KG1 (cell line): ENCODE measurements around the gene SV2A.
"Not testable (repeated sequence)": the region's sequence is repeated elsewhere in the genome, so short reads cannot be mapped to it uniquely, and the experiment has no call there.

ENCODE experiments used
- DNase-seq: peaks from one replicate; lab custom pipeline; 2025; lab: John Stamatoyannopoulos, UW

The SV2A gene

DNA sequence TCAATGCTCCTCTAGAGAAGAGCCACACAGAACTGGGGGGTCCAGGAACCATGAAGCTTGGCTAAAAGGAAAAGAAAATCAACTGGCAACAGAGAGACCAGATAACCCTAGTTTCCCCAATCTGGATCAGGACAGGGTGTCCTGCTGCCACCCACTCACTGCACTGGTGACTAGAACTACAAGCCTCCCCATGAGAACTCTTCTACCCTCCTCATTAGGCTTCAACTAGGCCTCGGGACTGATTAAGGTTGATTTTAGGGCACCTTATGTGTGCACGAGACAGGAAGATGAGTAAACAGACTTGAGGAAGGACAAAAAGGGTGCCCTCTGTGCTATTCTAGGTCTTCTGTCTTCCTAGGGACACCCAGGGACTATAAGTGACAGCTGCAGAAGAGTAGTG, 12.2 kb upstream of the SV2A start:
- no peak for DNase-seq

DNA sequence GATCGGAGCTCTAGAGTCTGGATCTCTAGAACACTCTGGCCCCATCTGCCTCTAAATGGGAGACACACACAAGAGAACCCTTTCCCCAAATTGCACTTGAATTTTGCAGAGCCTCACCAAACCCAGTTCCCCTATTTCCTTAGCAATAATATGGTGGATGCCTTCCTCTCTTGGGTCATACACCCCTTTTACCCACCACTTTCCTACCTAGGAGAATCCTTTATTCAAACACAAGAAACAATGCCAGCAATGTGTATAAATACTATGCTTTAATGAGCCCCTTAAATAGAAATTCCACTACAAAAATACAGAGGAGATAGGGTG, 10.7 kb upstream of the SV2A start:
- DNase-seq: no peak

DNA sequence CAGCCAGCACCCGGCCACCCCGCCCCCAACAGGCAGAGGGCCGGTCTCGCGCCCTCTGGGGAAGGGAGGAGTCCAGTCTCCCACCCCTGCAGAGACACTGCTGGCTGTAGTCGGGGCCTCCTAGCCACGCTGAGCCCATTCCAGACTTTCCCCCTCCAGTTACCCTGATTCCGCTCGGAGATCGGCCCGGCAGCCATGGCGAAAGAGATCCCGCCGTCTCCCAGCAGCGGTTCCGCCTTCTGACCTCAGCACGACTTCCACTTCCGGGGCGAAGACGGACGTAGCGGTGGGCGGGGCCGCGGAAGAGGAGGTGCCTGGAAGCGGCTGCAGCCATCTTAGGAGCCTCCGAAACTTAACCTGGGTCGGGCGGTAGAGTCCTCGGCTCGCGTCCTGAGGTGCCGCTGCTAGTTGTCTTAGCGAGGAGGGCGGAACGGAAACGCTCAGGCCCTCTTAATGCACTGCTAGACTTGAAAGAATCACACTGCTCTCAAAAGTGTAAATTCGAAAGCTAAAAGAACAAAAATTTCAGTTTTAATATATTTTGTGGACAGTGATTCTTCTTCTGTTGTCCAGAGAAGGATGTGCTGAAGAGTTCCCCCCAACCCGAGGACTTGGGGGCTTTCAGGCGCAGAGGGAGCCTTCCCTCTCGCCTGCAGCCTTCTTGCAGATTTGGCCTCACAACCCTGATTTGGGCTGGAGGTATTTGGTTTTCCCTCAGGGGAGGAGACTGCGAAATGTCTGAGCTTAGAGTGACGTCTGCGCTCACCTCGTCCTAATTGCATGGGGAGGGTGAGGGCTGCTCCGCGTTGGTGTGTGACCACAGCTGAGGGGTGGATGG, 10.1 kb upstream of the SV2A start, which contains the start of gene SF3B4:
SF3B4 (minus strand) TSS at position 241 of the 838 bp plus-strand sequence; CDS start at position 197, 44 bp downstream.
- DNase-seq: peak; percentile 80

DNA sequence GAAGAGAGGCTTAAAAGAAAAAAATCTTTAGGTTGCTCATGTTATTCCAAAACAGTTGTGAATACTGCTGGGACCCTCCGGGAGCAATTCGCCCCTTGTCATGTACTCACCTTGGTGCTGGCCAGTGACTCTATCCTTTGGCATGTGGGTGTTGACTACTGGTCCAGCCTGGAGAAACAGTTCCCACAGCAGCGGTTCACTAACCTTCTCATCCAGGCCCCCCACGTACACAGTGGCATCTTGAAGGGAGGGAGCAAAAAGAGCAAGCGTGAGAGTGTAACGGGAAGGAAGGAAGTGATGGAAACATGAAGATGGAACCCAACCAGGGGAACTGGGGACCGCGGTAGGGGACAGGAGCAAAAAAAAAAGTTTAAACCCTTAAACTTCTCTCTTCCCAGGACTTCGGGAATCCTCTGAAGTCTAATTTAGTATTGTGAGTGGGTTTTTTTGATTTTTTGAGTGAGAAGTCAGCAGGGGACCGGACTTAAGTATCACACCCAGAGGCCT, 9.5 kb upstream of the SV2A start:
- DNase-seq: no peak

DNA sequence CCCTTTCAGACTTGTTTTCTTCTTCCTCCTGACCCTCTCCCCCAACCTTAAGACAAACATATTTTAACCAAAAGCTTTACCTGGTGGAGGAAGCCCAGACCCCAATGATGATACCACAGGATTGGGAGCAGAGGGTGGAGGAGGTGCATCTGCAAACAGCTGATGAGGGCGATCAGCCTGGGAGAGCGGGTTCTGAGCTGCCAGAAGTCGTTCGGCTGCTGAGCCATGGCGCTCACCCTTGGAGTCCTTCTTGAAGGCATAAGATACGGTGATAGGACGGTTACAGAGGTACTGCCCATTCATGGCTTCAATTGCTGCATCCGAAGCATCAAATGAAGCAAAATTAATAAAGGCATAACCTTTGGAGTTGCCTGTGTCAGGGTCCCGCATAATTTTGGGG, 8.7 kb upstream of the SV2A start:
- DNase-seq: no peak

DNA sequence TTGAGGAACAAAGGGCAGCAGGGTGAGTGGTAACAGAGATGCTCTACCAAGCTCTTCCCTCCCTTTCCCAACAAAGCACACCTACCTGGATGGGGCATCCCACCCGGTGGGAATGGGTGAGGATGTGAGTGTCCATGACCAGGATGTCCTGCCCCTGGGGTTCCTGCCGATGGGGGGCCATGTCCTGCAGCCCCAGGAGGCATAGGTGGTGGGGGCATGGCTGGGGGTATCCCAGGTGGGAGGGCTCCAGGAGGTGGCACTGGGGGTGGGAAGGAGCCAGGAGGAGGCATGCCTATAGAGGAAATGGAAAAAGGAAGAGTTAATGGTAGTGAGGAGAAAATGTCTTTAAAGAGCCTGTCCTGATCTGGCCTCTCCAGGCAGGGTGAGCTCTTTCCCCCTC, 8.1 kb upstream of the SV2A start:
- no peak for DNase-seq

DNA sequence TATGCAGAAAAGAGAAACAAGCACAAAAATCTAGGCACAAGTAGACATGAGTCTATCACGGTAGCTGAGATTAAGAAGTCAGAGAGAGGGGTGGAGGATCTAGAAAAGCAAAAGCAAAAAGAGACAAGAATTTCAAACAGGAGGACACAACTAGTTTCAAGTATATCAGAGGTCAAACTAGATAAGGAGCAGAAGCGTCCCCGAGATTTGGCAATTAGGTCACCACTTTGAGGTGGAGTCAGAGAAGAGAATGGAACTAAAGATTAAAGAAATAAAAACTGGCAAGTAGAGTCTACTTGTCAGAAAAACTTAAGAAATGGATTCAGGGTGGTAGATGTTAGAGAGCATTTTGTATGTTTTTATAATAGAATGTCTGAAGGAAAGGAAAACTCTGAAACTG, 7.7 kb upstream of the SV2A start:
- DNase-seq: no peak

DNA sequence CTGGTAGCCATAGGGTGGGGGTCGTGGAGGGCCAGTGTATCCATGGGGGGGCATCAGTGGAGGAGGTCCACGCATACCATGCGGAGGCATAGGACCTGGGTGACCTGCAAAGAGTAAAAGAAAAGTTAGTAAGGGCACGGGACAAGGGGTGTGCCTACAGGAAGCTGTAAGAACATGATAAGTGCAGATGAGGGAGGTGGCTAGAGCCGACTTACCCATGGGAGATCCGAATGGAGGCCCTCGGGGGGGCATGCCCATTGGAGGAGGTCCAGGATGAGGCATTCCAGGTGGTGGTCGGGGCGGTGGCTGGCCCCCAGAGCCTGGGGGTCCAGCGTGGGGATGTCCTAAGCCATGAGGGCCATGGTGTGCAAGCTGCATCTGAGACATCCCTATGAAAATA, 6.0 kb upstream of the SV2A start:
- DNase-seq: no peak

DNA sequence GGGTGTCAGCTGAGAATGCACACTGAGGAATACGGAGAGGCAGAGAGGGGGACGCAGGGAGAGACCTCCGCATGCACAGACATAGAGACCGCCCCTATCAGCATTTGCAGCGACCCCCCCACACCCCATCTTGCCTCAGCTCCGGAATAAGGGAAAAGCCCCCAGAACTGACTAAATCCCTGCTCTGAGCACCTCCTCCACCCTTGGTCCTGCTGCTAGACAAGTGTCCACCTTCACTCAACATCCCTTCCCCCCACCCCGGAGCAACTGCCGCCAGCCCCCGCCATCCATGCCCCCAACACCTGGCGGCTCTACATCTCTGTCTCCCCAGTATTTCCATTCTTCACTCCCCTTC, 769 bp downstream of the SV2A start:
- no peak for DNase-seq

DNA sequence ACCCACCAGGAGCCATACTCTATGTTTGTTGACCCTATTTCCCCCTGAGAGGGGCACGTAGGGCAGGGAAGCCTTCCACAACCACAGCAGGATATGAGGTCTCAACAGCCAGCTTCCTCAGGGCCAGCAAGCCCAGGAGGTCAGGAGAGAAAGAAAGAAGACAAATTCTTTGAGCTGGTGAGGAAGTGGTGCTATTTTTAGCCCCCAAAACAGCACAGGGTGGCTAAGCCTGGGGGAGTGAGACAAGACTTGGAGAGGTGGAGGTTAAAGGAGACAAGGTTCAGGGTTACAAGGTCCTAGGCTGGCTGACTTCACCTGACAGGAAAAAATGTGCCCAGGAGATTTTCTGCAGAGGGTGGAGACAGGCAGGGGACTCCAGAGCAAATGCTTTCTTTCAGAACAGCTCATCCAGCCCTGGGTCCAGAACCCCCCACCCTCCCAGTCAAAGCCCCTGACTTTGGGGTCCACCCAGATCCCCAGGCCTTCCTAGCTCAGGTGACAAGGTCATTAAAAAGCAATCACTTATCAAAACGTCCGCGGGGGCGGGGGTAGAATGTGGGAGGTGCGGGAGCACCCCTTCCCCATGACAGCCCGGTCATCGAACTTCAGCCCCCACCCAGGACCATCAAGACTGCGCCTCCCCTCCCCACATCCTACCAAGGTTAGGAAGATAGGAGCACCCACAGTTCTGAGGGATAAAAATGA, 1.3 kb downstream of the SV2A start:
- no peak for DNase-seq

DNA sequence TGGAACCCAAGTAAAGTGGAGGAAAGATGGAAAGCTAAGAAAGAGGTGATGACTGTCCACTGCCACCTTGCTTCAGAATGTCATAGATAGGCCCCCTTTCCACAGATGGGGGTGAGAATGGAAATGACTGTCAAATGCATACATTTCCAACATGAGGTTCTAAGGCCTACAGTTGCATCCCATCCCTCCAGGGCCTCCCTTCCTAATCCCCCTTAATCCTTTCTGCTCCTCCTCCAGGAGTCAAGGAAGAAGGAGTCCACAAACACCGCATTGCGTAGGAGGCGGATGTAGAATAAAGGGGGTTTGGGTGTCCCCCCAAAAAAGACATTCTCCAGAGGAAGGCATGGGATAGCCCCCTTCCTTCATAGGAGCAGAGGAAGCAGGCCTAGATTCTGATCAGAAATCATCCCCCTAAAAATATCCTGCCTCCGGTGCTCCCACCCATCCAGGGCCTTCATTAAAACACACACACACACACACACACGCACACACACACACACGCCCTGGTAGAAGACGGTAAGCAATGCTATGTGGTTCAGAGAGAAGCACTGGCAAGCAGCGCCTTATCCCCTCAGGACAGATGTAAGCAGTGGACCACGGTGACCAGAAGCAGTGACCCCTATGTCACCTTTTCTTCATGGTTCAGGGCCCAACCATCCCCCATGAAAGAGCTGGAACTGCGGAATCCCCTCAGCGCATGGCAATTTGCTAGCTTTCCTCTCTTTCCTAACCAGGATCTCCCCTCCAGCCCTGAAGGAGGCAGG, 2.0 kb downstream of the SV2A start:
- no peak for DNase-seq

DNA sequence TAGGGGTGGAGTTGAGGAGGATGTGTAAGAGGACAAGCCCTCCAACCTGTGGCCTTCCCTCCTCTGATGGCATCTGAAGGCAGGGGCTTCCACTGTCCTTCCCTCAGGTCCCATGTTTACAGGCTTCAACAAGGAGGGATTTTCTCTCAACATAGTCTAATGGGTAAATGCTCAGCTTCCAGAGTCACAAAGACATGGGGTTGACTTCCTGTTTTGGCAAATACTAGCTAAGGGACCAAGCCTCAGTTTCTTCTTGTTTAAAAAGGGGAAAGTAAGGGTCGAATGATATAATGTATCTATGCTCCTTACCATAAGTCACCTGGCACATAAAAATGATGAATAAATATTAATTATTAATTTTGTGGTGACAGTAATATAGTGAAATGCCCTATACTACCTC, 3.1 kb downstream of the SV2A start:
- DNase-seq: no peak

DNA sequence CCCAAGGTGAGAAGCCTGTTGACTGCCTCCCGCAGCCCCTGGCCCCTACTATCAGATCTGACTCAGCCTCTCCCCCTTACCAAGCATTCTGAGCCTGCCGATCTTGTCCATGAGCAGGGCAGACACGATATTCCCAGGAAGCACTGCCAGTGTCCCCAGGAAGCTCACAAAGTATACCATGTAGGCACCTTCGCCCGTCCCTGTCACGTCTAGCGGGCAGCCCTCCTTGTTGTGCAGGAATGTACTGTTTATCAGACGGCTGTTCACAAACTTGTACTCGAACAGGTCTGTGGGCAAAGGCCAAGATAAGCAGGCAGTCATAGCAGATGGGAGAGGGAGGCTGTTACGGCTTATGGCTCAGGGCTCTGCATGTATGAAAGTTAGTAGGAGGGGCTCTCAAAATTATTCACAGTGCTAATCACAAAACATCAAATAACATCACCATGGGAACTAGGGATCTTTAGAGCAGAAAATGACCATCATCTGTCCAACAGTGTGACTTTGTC, 11.0 kb downstream of the SV2A start:
- DNase-seq: no peak

DNA sequence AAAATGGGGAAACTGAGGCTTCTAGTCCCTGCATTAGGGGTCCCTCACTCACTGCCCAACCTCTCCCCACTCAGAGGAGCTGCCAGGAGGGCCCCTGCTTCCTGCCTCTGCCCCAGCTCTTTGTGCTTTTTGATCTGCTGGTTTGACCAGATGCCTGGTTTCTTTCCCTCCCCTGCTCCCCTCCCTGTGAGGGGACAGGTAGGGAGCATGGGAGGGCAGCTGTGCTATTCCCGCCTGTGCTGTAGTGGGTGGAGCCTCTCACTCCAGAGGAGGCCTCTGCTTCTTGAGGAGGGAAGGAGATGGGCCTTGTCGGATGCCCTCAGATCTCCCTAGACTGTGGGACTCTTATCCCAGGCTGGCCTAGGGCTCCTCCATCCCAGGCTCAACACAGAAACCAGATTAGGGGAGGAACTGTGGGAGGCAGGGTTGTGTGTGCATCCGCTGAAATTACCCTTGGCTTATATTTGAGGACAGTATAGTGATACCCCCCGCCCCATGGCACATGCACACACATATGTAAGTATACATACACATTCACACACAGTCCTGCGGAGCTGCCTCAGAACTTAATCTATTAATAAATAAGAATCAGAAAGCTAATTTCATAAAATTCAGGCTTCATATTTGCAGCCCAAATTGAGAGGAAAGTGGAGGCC, 13.7 kb downstream of the SV2A start:
- DNase-seq: no peak

DNA sequence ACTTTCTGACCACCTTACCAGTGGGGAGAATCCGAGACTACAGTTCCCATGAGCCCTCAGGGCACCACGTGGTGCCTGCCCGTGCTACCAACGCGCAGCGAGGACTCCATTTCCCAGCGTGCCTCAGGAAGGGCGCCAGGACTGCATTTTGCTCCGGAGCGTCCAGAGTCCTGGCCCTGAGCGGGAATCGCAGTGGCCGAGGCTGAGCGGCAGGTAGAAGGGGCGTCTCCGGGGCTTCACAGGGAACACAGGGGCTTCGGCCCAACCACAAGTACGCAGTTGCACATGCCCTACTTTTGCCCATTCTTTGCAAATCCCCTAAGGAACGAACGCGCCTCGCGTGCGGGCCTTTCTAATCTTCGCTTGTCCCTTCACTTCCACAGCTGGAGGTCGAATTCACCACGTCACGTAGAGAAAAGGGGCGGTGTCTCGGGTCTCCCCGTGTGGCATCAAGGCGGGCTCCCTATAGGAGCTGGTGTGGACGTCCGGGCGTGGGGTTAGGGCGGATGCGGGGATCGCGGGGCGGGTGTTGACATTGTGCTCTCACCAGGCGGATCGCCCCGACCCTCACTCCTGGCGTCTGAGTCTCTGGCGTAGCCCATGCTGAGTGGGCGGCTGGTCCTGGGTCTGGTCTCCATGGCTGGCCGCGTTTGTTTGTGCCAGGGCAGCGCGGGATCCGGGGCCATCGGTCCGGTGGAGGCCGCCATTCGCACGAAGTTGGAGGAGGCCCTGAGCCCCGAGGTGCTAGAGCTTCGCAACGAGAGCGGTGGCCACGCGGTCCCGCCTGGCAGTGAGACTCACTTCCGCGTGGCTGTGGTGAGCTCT, 18.0 kb downstream of the SV2A start, which contains the start of gene BOLA1:
BOLA1 (plus strand) TSS at position 109 of the 825 bp plus-strand sequence; CDS start at position 601, 492 bp downstream.
- peak; percentile 67 for DNase-seq

DNA sequence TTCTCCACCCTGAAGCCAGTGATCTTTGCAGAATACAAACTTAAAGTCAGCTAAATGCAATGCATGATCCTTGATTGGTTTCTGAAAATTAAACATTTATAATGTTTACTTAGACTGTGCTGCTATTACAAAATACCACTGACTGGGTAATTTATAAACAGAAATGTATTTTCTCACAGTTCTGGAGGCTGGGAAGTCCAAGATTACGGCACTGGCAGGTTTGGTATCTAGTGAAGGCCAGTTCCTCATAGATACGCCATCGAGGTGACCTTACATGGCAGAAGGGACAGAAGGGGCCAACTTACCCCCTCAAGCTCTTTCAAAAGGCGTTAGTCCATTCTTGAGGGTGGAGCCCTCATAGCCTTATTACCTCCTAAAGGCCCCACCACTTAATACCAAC, 21.1 kb downstream of the SV2A start:
- no peak for DNase-seq

DNA sequence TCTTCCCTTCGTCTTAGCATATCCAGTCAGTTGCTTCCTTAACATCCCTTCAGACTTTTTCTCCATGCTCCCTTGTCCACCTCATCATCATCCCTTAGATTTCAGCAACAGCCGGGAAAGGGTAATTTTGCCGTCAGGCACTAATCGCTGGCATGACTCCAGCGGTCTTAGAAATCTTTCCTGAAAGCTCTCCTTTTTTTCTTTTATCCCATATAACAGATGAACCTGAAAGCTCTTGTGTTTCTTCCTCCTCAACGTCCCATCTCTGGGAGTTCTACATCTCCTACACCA, 28.7 kb downstream of the SV2A start:
- no peak for DNase-seq

DNA sequence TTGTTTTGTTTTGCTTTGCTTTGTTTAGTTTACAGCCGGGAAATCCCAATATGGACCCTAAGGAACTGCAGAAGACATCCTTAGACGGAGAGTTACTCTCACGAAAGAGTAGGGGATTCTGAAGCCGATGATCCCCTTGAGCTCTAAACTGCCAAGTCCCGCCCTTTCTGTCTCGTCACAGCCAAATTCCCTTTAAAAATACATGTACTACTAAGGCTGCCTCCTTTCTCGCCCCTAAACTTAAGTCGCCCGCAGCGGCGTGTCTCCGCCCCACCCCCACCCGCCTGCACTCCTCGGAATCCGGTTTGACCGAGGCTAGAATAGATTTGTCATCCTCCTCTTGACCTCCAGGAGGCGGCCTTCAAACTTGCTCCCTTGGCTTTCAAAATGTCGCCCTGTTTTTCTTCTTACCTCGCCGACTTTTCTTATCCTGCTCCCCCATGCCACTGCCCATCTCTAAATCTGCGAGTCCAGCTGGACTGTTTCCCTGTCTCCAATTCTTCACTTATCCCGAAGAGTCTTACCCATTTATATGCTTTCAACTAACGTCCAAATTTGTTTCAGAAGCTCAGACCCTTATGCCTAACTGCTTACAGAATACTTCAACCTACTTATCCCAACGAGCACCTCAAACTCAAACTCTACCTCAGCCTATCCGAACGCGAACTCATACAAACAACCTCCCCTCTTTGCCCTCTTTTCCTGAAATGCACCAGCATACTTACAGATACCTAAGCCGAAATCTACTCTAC, 29.2 kb downstream of the SV2A start:
- peak; percentile 91 for DNase-seq

DNA sequence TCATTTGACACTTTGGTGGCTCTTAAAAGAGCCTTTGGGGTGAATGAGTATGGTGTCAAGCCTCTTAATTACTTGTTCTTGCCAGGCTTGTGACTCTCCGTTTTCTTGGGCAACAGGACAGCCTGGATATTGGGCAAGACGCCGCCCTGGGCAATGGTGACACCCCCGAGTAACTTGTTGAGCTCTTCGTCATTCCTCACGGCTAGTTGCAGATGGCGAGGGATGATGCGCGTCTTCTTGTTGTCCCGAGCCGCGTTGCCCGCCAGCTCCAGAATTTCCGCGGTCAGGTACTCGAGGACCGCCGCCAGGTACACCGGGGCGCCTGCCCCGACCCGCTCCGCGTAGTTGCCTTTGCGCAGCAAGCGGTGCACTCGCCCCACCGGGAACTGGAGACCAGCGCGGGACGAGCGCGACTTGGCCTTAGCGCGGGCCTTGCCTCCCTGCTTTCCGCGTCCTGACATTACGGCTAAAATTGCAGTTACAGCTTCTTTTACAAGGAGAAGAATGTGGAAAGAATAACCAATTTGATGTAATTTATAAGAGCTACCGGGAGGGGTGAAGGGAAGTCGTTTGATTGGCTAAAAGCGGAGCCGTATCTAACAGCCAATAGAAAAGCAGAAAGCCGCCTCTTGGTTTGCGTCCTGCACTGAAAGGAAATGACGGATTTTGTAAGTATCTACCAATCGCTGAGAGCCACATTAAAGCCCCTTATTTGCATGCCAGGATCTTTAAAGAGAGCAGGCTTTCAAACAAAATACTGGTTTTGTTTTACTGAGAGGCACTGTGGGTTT, 30.0 kb downstream of the SV2A start:
- peak; percentile 67 for DNase-seq

DNA sequence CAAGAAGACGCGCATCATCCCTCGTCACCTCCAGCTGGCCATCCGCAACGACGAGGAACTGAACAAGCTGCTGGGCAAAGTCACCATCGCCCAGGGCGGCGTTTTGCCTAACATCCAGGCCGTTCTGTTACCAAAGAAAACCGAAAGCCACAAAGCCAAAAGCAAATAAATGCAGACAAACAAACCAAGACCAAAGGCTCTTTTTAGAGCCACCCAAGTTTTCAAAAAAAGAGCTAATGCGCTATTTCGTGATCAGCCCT, 30.5 kb downstream of the SV2A start:
- not testable (repeated sequence) for DNase-seq
